Measurements from ENCODE around the gene MIDN.

Gene MIDN

DNA sequence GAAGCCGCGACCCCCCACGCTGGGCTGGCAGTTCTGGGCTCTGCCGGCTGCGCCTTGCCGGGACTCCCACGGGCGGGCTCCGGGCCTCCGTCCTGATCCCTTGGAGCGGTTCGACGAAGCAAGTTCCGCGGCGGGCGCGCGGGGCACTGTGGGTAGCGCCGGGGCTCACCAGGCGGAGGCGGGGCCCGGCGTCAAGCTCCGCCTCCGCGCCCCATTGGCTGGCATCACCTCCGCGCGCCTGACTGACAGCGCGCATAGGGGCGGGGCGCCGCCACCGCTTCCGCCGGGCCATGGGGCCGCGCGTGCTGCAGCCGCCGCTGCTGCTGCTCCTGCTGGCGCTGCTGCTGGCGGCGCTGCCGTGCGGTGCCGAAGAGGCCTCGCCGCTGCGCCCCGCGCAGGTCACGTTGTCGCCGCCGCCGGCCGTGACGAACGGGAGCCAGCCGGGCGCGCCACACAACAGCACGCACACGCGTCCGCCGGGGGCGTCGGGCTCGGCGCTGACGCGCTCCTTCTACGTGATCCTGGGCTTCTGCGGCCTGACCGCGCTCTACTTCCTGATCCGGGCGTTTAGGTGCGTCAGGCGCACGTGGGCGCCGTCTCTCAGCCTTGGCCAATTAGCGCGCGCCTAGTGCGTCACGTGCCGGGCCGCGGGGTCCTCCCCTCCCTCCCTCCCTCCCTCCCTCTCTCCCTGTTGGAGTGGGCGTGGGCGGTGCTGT is 27.0 kb downstream of the MIDN start, which contains the start of gene FAM174C:
Gene FAM174C (plus strand): TSS at position 271 of the 716 bp plus-strand sequence. CDS start 20 bp downstream, at position 291.
- peak; percentile 99 for DNase-seq (ENCODE audit: low read depth)
- H3K4me3 ChIP-seq (ENCODE audit: low read depth, low read length): peak within 1 kb of the TSS; percentile 95
- TF ChIP-seq, protein P1, sequence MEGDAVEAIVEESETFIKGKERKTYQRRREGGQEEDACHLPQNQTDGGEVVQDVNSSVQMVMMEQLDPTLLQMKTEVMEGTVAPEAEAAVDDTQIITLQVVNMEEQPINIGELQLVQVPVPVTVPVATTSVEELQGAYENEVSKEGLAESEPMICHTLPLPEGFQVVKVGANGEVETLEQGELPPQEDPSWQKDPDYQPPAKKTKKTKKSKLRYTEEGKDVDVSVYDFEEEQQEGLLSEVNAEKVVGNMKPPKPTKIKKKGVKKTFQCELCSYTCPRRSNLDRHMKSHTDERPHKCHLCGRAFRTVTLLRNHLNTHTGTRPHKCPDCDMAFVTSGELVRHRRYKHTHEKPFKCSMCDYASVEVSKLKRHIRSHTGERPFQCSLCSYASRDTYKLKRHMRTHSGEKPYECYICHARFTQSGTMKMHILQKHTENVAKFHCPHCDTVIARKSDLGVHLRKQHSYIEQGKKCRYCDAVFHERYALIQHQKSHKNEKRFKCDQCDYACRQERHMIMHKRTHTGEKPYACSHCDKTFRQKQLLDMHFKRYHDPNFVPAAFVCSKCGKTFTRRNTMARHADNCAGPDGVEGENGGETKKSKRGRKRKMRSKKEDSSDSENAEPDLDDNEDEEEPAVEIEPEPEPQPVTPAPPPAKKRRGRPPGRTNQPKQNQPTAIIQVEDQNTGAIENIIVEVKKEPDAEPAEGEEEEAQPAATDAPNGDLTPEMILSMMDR (IDR thresholded peaks at IDR 0.05; ENCODE audit: insufficient read depth, low read depth, low read length, missing control alignments): no peak

DNA sequence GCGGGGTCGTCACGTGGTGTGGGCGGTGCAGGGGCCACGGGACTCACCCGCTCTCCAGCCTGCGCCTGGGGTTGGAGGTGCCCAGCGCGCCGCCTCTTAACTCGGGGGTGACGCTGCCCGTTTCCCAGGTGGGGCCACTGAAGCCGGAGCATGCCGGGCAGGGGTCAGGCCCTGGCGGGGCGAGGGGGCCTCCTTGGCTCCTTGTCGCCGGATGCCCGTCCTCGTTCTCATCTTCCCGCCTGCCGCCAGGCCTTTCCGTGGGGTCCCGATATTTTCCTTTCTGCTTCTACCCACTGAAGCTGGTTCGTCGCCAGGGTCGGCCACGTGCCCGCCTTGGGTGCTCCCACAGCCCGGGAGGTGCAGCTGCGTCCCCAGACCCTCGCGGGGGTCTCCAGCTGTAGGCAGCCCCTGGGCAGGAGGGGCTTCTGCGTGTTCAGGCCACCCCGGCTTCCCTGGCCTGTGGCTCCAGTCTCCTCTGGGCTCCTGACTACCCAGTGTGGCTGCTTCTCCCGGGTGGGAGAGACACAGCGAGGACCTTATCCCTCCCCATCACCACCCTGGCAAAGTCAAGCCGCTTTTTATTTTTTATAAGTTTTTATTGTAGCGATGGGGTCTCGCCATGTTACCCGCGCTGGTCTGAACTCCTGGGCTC is 27.7 kb downstream of the MIDN start:
- TF ChIP-seq, protein P1 (IDR thresholded peaks at IDR 0.05; ENCODE audit: insufficient read depth, low read depth, low read length, missing control alignments): no peak
- H3K4me3 ChIP-seq (ENCODE audit: low read depth, low read length): peak overlapping the region; percentile 95

DNA sequence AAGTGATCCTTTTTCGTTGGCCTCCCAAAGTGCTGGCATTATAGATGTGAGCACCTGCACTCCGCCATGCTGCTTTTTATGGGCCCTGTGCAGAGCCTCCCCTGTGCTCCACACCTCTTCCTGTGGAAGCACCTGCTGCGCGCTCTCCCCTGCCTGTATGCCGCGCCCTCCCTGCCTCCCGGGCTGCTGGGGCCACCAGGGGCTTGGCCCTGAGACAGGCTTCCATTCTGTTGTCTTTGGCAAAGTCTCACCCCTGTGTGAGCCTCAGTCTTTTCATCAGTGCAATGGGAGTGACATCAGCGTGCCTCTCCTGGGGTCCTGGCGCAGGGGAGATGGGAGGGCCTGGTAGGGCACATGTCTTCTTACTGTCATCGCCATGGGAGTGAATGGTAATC is 28.2 kb downstream of the MIDN start:
- H3K4me3 ChIP-seq (ENCODE audit: low read depth, low read length): peak overlapping the region; percentile 95
- TF ChIP-seq, protein P1 (IDR thresholded peaks at IDR 0.05; ENCODE audit: insufficient read depth, low read depth, low read length, missing control alignments): no peak
- DNase-seq (ENCODE audit: low read depth): peak; percentile 62

More for the DNA sequence above, 27.7 kb downstream of the MIDN start:
- DNase-seq (ENCODE audit: low read depth): peak; percentile 37

DNA sequence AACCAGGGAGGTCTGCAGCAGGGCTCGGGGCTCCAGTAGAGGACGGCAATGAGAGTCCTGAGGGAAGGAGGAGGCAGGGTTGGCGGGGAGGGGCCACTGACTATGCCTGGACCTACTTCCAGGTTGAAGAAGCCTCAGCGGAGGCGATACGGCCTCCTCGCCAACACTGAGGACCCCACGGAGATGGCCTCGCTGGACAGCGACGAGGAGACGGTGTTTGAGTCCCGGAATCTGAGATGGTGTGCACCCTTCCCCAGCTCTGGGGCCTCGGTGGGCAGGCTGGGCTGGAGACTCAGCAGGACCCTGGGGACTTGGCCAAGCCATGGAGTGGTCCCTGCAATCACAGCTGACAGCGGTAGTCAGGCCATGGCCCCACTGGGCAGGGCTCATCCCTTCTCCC is 28.7 kb downstream of the MIDN start:
- TF ChIP-seq, protein P1 (IDR thresholded peaks at IDR 0.05; ENCODE audit: insufficient read depth, low read depth, low read length, missing control alignments): no peak
- no peak for DNase-seq (ENCODE audit: low read depth)
- peak overlapping the region; percentile 95 for H3K4me3 ChIP-seq (ENCODE audit: low read depth, low read length)

DNA sequence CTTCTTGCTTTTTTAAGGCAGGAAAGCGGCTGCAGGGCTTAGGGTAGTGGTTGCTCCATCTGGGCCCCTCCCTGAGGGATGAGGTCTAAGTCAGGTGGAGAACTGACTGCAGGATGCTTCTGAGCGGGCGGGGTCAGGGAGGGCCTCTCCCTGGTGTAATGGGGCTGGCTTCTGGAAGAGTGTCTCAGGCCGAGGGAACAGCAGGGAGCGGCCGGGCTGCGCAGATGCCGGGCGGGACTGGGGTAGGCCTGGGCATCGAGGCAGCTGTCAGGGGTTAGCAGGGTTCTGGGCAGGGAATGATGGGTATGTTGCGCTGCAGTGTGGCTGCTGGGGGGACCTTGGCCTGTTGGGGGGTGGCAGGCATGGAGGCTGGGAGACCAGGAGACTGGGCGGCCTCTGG is 29.7 kb downstream of the MIDN start:
- TF ChIP-seq, protein P1 (IDR thresholded peaks at IDR 0.05; ENCODE audit: insufficient read depth, low read depth, low read length, missing control alignments): no peak
- no peak for DNase-seq (ENCODE audit: low read depth)
- no peak overlapping the region for H3K4me3 ChIP-seq (ENCODE audit: low read depth, low read length)

DNA sequence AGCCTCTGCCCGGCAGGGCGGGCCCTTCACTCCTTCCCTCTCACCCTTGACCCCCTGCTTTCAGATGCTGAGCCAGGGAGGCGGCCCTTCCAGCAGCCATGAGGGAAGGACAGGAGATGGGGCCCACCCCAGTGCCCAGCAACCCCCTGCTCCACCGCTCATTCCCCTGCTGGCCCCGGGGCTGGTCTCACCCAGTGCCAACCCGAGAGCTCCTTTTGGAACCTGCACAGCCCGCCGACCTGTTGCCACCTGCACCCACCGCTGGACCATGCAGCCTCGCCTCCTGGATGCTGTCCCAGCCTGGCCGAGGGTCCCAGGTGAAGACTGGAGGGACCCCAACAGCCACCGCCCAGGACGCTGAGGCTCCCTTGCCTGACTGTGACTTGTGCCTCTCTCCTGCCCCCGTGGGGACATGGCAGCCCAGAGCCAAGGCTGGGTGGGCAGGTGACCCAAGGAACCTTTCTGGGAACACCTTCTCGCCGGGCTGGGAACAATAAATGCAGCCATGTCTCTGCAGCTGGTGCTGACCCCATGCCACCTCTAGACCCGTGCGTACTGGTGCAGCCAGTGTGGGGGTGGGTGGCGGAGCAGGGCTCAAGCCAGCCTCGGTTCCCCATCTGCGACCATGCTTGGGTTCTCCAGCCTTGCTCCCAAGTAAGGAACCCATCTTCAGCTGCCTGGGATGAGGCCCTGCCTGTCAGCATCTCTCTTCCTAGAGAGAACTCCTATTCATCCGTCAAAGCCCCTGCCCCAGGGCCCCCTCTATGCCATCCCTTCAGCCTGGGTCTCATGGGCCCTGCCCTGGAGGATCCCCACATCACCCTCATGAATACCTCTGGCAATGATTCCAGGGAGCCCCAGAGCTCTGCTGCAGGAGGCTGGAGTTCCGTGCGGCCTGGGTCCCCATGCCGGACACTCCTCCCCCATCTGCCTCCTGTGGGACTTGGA is 30.6 kb downstream of the MIDN start:
- DNase-seq (ENCODE audit: low read depth): no peak
- H3K4me3 ChIP-seq (ENCODE audit: low read depth, low read length): no peak overlapping the region
- TF ChIP-seq, protein P1 (IDR thresholded peaks at IDR 0.05; ENCODE audit: insufficient read depth, low read depth, low read length, missing control alignments): no peak

Data from GM12865 (cell line).